GM18907 (cell line): Measurements from ENCODE around the gene MISFA.
A peak's percentile ranks its signal among the peaks of the same experiment; 100 is the strongest.
"Not testable (repeated sequence)": the region's sequence is repeated elsewhere in the genome, so short reads cannot be mapped to it uniquely, and the experiment has no call there.

Source experiments
- ATAC-seq: cut with Tn5 transposase; IDR thresholded peaks from one replicate; pipeline ENCODE4 v1.9.1; 2021; ENCODE audit warnings: mild to moderate bottlenecking, moderate library complexity; ENCODE audit not compliant: unreplicated experiment

Gene MISFA

GRCh38 chr11:18617688-18618341 is 18.2 kb downstream of the MISFA start:
- no peak for ATAC-seq

- ATAC-seq: no peak
These were observed 18.9 kb downstream of the MISFA start for GRCh38 chr11:18618342-18619025.

- no peak for ATAC-seq
These were observed 24.1 kb downstream of the MISFA start for GRCh38 chr11:18623707-18624106.

- ATAC-seq: no peak
These were observed 24.6 kb downstream of the MISFA start for GRCh38 chr11:18624161-18624560.

- no peak for ATAC-seq
These were observed 33.3 kb downstream of the MISFA start for GRCh38 chr11:18632841-18633240.

GRCh38 chr11:18633256-18634139 is 33.9 kb downstream of the MISFA start:
- peak; percentile 66 for ATAC-seq

GRCh38 chr11:18634140-18635032 is 34.8 kb downstream of the MISFA start, which contains the start of gene SPTY2D1:
TSS of gene SPTY2D1 (minus strand) at chr11:18634342. CDS start at chr11:18634257, 85 bp downstream.
- ATAC-seq: peak; percentile 95

GRCh38 chr11:18641677-18642076 is 42.1 kb downstream of the MISFA start:
- ATAC-seq: no peak

- not testable (repeated sequence) for ATAC-seq
These were observed 43.4 kb downstream of the MISFA start for GRCh38 chr11:18643034-18643433.

- ATAC-seq: peak; percentile 68
These were observed 50.8 kb downstream of the MISFA start for GRCh38 chr11:18650353-18650752.

- peak; percentile 90 for ATAC-seq
These were observed 51.4 kb downstream of the MISFA start for GRCh38 chr11:18650859-18651557.
